HG02759 (cell line): ENCODE results near the gene PDSS1.

Experiments
- ATAC-seq: cut with Tn5 transposase; IDR thresholded peaks from one replicate; pipeline ENCODE4 v1.9.1; 2021; ENCODE audit warnings: mild to moderate bottlenecking, moderate library complexity; ENCODE audit not compliant: unreplicated experiment

PDSS1 gene

GRCh38 chr10:26698909-26699308 is 1.4 kb downstream of the PDSS1 start:
- no peak for ATAC-seq

- ATAC-seq, result no peak
Observed at GRCh38 chr10:26699631-26700030, 2.1 kb downstream of the PDSS1 start.

- no peak for ATAC-seq
Observed at GRCh38 chr10:26700884-26701630, 3.6 kb downstream of the PDSS1 start.

- no peak for ATAC-seq
Observed at GRCh38 chr10:26703096-26703495, 5.6 kb downstream of the PDSS1 start.

- ATAC-seq, result no peak
Observed at GRCh38 chr10:26703974-26704373, 6.5 kb downstream of the PDSS1 start.

GRCh38 chr10:26706206-26706605 is 8.7 kb downstream of the PDSS1 start:
- ATAC-seq, result no peak

- no peak for ATAC-seq
Observed at GRCh38 chr10:26706936-26707335, 9.4 kb downstream of the PDSS1 start.

- ATAC-seq, result no peak
Observed at GRCh38 chr10:26711324-26711723, 13.8 kb downstream of the PDSS1 start.

- no peak for ATAC-seq
Observed at GRCh38 chr10:26714415-26715136, 17.1 kb downstream of the PDSS1 start.

- no peak for ATAC-seq
Observed at GRCh38 chr10:26715137-26715487, 17.6 kb downstream of the PDSS1 start.

- no peak for ATAC-seq
Observed at GRCh38 chr10:26717476-26717875, 20.0 kb downstream of the PDSS1 start.

GRCh38 chr10:26721561-26721960 is 24.1 kb downstream of the PDSS1 start:
- no peak for ATAC-seq

GRCh38 chr10:26723016-26723415 is 25.5 kb downstream of the PDSS1 start:
- no peak for ATAC-seq

- ATAC-seq, result peak; percentile 64
Observed at GRCh38 chr10:26725837-26726727, 28.6 kb downstream of the PDSS1 start.

- ATAC-seq, result no peak
Observed at GRCh38 chr10:26727005-26727404, 29.5 kb downstream of the PDSS1 start.

GRCh38 chr10:26728957-26729356 is 31.5 kb downstream of the PDSS1 start:
- no peak for ATAC-seq

- no peak for ATAC-seq
Observed at GRCh38 chr10:26729395-26729794, 31.9 kb downstream of the PDSS1 start.

- ATAC-seq, result no peak
Observed at GRCh38 chr10:26730552-26730951, 33.1 kb downstream of the PDSS1 start.

- ATAC-seq, result no peak
Observed at GRCh38 chr10:26733750-26734568, 36.5 kb downstream of the PDSS1 start.

GRCh38 chr10:26735435-26735834 is 37.9 kb downstream of the PDSS1 start:
- no peak for ATAC-seq

- ATAC-seq, result peak; percentile 84
Observed at GRCh38 chr10:26737730-26738129, 40.2 kb downstream of the PDSS1 start.
